HEK293T (cell line): Measurements from ENCODE around the gene JAK1.

Source experiments
- CTCF ChIA-PET: fragments of 350-600 bp; formaldehyde crosslinking; extraction: SDS; loops from one replicate; lab custom pipeline; 2021; ENCODE audit warnings: antibody characterized with exemption, inconsistent platforms; lab: Yijun Ruan, JAX
- POLR2A ChIA-PET: fragments of 350-600 bp; formaldehyde crosslinking; extraction: SDS; loops from one replicate; lab custom pipeline; 2020; ENCODE audit warnings: antibody characterized with exemption, inconsistent platforms; lab: Yijun Ruan, JAX
- DNase-seq: peaks from one replicate; pipeline ENCODE4 v3.0.0; 2012; ENCODE audit warnings: mixed read lengths; ENCODE audit errors: extremely low spot score
- ARNT ChIP-seq: fragments of 450-650 bp; IDR thresholded peaks from 2 replicates; pipeline ENCODE4 v1.6.1; 2017; ENCODE audit warnings: mild to moderate bottlenecking
- BHLHE40 ChIP-seq: fragments of 450-650 bp; IDR thresholded peaks from 2 replicates; pipeline ENCODE4 v1.6.1; 2016; ENCODE audit warnings: mild to moderate bottlenecking, moderate library complexity, borderline replicate concordance
- CTBP1 ChIP-seq: fragments of 450-650 bp; IDR thresholded peaks from 2 replicates; pipeline ENCODE4 v1.6.1; 2016; ENCODE audit warnings: borderline replicate concordance
- ELF4 ChIP-seq: fragments of 450-650 bp; IDR thresholded peaks from 2 replicates; pipeline ENCODE4 v1.6.1; 2017; ENCODE audit warnings: antibody characterized with exemption
- FOXA1 ChIP-seq: fragments of 450-650 bp; IDR thresholded peaks from 2 replicates; pipeline ENCODE4 v1.6.1; 2016; ENCODE audit warnings: mild to moderate bottlenecking
- FOXK2 ChIP-seq: fragments of 450-650 bp; IDR thresholded peaks from 2 replicates; pipeline ENCODE4 v1.6.1; 2016; ENCODE audit warnings: mild to moderate bottlenecking
- FOXM1 ChIP-seq: fragments of 450-650 bp; IDR thresholded peaks from 2 replicates; pipeline ENCODE4 v1.6.1; 2017; ENCODE audit warnings: mild to moderate bottlenecking, borderline replicate concordance
- HDGF ChIP-seq: fragments of 450-650 bp; IDR thresholded peaks from 2 replicates; pipeline ENCODE4 v1.6.1; 2017; ENCODE audit warnings: antibody characterized with exemption, borderline replicate concordance
- L3MBTL2 ChIP-seq: fragments of 450-650 bp; conservative IDR thresholded peaks from 2 replicates; pipeline ENCODE4 v1.6.1; 2016; ENCODE audit warnings: mild to moderate bottlenecking
- LEF1 ChIP-seq: fragments of 450-650 bp; IDR thresholded peaks from 2 replicates; pipeline ENCODE4 v1.6.1; 2017; ENCODE audit warnings: mild to moderate bottlenecking, borderline replicate concordance
- NFRKB ChIP-seq: fragments of 450-650 bp; IDR thresholded peaks from 2 replicates; pipeline ENCODE4 v1.6.1; 2016; ENCODE audit warnings: mild to moderate bottlenecking, moderate library complexity
- SP1 ChIP-seq: fragments of 450-650 bp; IDR thresholded peaks from 2 replicates; pipeline ENCODE4 v1.6.1; 2017
- SUZ12 ChIP-seq: fragments of 450-650 bp; IDR thresholded peaks from 2 replicates; pipeline ENCODE4 v1.6.1; 2016; ENCODE audit warnings: mild to moderate bottlenecking
- TARDBP ChIP-seq: fragments of 450-650 bp; IDR thresholded peaks from 2 replicates; pipeline ENCODE4 v1.6.1; 2016
- ZNF384 ChIP-seq: fragments of 450-650 bp; IDR thresholded peaks from 2 replicates; pipeline ENCODE4 v1.6.1; 2016
- TF ChIP-seq, protein P1 (sequence below): fragments of 450-650 bp; IDR thresholded peaks from 2 replicates; pipeline ENCODE4 v1.6.1; 2016

The JAK1 gene

DNA sequence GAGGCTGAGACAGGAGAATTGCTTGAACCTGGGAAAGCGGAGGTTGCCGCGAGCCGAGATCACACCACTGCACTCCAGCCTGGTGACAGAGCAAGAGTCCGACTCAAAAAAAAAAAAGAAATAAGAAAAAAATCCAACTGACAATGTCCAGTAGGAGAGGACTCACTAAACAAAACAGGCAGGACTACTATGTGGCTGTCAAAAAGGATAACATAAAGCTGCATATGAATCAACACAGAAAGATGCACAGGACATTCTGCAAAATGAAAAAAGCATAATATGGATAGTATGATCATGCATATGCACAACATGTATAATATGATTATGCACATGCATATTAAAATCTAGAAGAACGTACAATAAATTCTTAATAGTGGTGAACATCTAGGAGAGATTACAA is 80.7 kb downstream of the JAK1 start:
- CTCF ChIA-PET: no interaction called here
- DNase-seq: no peak
- TF ChIP-seq FOXK2 (no peak), L3MBTL2 (no peak), SUZ12 (no peak), HDGF (no peak), CTBP1 (no peak), TARDBP (no peak), SP1 (no peak), ELF4 (no peak)
- TF ChIP-seq, protein P1, sequence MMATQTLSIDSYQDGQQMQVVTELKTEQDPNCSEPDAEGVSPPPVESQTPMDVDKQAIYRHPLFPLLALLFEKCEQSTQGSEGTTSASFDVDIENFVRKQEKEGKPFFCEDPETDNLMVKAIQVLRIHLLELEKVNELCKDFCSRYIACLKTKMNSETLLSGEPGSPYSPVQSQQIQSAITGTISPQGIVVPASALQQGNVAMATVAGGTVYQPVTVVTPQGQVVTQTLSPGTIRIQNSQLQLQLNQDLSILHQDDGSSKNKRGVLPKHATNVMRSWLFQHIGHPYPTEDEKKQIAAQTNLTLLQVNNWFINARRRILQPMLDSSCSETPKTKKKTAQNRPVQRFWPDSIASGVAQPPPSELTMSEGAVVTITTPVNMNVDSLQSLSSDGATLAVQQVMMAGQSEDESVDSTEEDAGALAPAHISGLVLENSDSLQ: no peak

DNA sequence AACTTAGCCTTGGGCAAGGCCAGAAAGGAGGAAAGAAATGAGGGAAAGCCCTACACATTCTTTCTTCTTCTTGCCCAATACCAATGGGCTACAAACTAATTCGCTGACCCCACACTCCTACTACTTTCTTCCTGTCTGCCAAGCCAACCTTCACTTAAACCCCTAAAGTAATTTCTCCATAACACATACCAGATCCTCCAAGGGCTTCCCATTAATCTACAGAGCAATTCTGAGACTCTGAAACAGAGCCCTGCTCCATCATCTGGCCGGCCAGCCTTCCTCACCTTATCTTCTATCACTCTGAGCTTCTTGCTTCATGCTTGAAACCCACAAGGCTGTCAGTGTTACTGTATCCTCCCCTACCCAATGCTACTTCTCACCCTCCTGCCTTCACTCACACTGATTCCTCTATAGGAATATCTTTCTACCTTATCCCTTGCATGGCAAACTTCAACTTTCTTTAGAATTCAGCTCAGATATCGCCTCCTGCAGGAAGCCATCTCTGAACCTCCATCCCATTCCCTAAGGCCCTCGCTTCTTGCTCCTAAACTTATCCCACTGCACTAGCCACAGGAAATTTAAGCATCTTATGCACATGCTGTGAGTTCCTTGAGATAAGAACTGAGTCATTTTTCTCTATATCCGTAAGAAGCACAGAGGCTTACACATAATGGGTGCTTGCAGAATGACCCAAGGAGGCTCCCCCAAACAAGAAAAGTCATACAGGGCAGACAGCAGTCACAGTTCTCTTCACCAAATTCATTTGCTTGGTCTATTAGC is 81.9 kb downstream of the JAK1 start:
- TF ChIP-seq BHLHE40 (no peak), LEF1 (no peak), CTBP1 (no peak), ZNF384 (no peak), FOXA1 (no peak), SP1 (no peak), NFRKB (no peak), FOXM1 (no peak), FOXK2 (no peak), ARNT (no peak), HDGF (no peak), SUZ12 (no peak), L3MBTL2 (no peak), TARDBP (no peak), ELF4 (no peak)
- TF ChIP-seq, protein P1: no peak
- POLR2A ChIA-PET: no interaction called here
- no peak for DNase-seq
- CTCF ChIA-PET: interaction anchor here (0.5 to 0.7 kb wide), 3 partner anchors 9 to 351 kb away, joined by 3 to 4 read pairs (median 3); no protein-coding TSS in a partner anchor

More for the DNA sequence above, 80.7 kb downstream of the JAK1 start:
- POLR2A ChIA-PET: no interaction called here

DNA sequence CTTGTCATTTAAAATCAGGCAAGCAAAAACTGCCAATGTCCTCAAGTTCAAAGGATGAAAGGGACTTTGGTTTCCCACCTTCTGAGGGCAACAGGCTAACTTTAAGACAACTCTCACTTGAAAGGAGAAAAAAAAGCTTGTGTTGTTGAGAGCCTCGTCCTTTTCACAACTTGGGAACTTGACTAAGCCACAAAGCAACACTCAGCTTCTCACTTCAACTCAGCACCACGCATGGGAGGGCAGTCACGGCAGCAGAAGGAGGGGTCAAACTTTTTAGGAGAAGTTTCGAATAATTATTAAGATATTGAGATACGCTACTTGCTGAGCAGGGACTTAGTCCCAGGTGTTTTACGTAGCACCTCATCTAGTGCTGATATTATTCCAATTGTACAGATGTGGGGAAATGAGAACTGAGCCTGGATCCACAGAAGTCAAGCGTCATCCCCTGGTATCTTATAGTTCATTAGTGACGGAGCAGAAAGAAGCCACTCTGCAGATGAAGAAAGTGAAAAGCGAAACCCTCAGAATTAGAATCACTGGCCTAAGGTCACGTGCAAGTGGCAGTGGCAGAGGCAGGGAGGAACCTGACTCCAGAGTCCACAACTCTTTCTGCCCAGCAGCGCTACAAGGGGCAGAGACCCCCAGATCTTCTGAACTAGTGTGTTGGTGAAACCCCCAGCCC is 83.6 kb downstream of the JAK1 start:
- POLR2A ChIA-PET: interaction anchor here (1.0 kb wide), 1 partner anchor 8 kb away, joined by 3 read pairs; no protein-coding TSS in a partner anchor
- DNase-seq: no peak
- CTCF ChIA-PET: no interaction called here
- TF ChIP-seq BHLHE40 (no peak), LEF1 (no peak), ZNF384 (no peak), CTBP1 (no peak), FOXM1 (no peak), TARDBP (no peak), NFRKB (no peak), HDGF (no peak), FOXK2 (no peak)
- TF ChIP-seq, protein P1: no peak

DNA sequence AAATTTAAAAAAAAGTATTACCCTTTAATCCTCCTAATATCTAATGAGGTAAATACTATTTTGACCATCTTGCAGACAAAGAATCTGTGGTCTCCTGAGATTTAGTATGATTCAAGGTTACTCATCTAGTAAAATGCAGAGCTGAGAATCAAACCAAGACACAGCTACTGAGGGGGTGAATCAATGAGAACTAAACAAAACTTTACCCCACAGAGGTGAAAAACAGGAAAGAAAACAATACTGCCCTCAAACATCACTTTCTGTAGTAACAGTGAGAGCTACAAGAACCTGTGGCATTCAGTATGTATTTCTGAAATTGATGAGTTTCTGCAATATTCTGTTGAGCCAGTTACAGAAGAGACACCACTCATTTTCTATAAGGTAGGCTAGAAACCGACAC is 85.1 kb downstream of the JAK1 start:
- CTCF ChIA-PET: no interaction called here
- POLR2A ChIA-PET: no interaction called here
- no peak for DNase-seq
- TF ChIP-seq, protein P1: no peak
- TF ChIP-seq NFRKB (no peak), FOXA1 (no peak), HDGF (no peak)

DNA sequence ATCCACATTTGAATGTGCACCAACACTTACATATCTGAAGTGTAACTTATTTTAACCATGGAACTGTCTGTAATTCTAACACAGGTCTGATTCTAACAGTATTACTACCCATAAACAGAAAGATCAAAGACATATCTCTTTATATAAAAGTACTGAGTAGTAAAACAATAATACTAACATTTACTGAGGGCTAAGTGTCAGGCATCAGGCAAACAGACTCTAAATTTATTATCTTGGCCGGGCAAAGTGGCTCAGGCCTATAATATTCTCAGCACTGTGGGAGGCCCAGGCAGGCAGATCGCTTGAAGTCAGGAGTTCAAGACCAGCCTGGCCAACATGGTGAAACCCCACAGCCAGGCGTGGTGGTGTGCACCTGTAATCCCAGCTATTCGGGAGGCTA is 85.9 kb downstream of the JAK1 start:
- TF ChIP-seq BHLHE40: no peak
- no peak for TF ChIP-seq ELF4
- no peak for TF ChIP-seq TARDBP
- no peak for TF ChIP-seq ARNT
- CTCF ChIA-PET: no interaction called here
- POLR2A ChIA-PET: no interaction called here
- DNase-seq: no peak
